GM12873 (cell line): ENCODE measurements around the gene TMTC3.

Experiments
- CTCF ChIP-seq: IDR thresholded peaks from 2 replicates; pipeline ENCODE4 v1.5.1; 2012; ENCODE audit warnings: low read depth, mild to moderate bottlenecking, moderate library complexity, low read length, control low read depth; ENCODE audit not compliant: insufficient read depth; ENCODE audit errors: missing control alignments

The TMTC3 gene

GRCh38 chr12:88206601-88207000, 64.5 kb downstream of the TMTC3 start:
- no peak for TF ChIP-seq CTCF

DNA sequence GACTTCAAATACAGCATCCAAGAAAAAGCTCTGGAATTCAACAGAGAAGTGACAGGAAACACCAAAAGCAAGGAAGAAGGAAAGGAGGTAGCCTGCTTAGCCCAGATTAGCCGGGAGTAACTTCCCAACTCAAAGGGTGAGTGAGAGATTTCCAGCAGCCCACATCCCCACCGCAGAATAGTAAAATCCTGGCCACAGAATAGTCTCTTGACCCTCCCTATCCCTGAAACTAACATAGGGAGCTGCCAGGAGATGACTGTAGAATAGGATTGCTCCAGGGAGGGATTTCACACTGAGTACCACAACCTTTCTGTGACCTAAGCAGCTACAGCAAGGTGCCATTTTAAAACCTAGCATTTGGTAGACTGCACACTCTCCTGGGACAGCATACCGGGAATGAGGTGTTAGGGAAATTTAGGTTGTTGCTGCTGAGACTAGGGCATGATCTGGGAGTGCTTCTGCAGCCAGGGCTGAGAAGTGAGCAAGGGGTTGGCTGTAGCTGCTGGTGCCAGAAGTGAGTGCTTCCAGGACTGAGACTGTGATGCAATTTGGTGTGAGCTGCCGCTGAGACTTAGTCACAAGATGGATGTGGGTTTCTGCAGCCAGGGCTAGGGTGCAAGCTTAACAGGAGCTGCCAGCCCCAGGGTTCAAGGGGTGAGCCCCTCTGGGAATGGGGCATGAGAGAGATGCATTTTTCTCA, 66.0 kb downstream of the TMTC3 start:
- no peak for TF ChIP-seq CTCF

- no peak for TF ChIP-seq CTCF
These were observed 66.6 kb downstream of the TMTC3 start for GRCh38 chr12:88208661-88209060.

- TF ChIP-seq CTCF: no peak
These were observed 76.2 kb downstream of the TMTC3 start for GRCh38 chr12:88218293-88218692.

GRCh38 chr12:88219861-88220260, 77.8 kb downstream of the TMTC3 start:
- no peak for TF ChIP-seq CTCF

DNA sequence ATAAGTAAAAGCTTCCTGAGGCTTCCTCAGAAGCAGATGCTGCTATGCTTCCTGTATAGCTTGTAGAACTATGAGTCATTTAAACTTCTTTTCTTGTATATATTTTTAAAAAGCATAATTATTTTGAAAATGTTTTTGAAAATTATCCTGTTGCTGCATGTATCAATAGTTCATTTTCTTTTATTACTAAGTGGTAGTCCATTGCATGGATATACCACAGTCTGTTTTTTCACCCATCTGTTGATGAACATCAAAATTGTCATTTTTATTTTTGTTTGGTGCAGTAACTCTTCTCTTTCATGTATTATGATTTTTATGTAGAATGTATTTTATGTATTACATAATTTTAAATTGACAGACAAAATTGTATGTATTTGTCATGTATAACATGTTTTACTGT, 81.4 kb downstream of the TMTC3 start:
- no peak for TF ChIP-seq CTCF

- no peak for TF ChIP-seq CTCF
These were observed 83.7 kb downstream of the TMTC3 start for GRCh38 chr12:88225776-88226175.

DNA sequence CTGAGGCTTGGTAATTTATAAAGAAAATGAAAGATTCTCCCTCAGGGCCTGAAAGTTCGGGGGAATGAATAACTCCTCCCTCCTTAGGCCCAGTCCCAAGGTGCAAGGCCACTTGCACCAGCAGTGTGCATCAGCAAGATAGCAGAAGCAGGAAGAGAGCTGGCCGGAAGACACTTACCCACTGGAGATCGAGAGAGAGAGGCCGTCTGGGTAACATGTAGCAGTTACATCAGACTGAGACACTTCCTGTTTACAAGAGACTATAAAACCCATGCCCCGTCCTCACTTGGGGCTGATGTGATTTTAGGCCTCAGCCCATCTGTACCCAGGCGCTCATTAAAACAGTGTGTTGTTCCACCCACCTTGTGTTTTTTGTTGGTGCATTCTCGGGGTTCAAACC, 85.2 kb downstream of the TMTC3 start:
- no peak for TF ChIP-seq CTCF
